Measurements from ENCODE around the gene CEBPZOS. TPM values are rescaled to one million over a fixed set of nuclear protein-coding genes. Genes with fewer than 3 reads are reported as not detected.

CEBPZOS gene
- total RNA-seq, 1 experiment from 2014 or later: 61.8 TPM

GRCh38 chr2:37198681-37199065 is 2.4 kb downstream of the CEBPZOS start:
- ChIA-PET CTCF (no interaction called here), POLR2A (ENCODE audit: low non-redundant PET) (no interaction called here)
- no peak overlapping the region for H3K27ac ChIP-seq (ENCODE audit: low read depth, low read length, poor library complexity, severe bottlenecking)
- BruUV-seq (replicated peaks): no TSS peak
- H3K36me3 ChIP-seq (ENCODE audit: insufficient read depth, low read length, poor library complexity, severe bottlenecking): peaks cover 27% of the 10 kb centered on the region
- intact Hi-C loops (cut with micrococcal nuclease; ENCODE audit: unreplicated experiment): no loop called here
- peaks cover 4% of the 10 kb centered on the region for H3K4me1 ChIP-seq (ENCODE audit: insufficient read depth, low read length, poor library complexity, severe bottlenecking)
- no peak for DNase-seq (ENCODE audit: low spot score)
- H3K9me3 ChIP-seq (ENCODE audit: low read depth, low read length, poor library complexity, severe bottlenecking): peaks cover 8% of the 10 kb centered on the region
- TF ChIP-seq EZH2 (IDR thresholded peaks at IDR 0.05; ENCODE audit: borderline replicate concordance, low read depth, low read length, poor library complexity, severe bottlenecking): no peak
- no peak for TF ChIP-seq CTCF (conservative IDR thresholded peaks at IDR 0.05; ENCODE audit: low read depth, low read length)
- no peaks in the 10 kb centered on the region for H3K27me3 ChIP-seq (replicated peaks; ENCODE audit: insufficient read depth, low read depth, low read length, poor library complexity)
- no peak overlapping the region for H3K4me3 ChIP-seq (ENCODE audit: low read depth, low read length, poor library complexity, severe bottlenecking)

GRCh38 chr2:37201208-37201607 is 4.9 kb downstream of the CEBPZOS start:
- intact Hi-C loops (cut with micrococcal nuclease; ENCODE audit: unreplicated experiment): no loop called here
- H3K27me3 ChIP-seq (replicated peaks; ENCODE audit: insufficient read depth, low read depth, low read length, poor library complexity): no peaks in the 10 kb centered on the region
- H3K27ac ChIP-seq (ENCODE audit: low read depth, low read length, poor library complexity, severe bottlenecking): no peak overlapping the region
- ChIA-PET POLR2A (ENCODE audit: low non-redundant PET) (interaction anchor here (0.7 kb wide), 1 partner anchor 23 kb away, joined by 3 read pairs; no protein-coding TSS in a partner anchor), CTCF (no interaction called here)
- H3K9me3 ChIP-seq (ENCODE audit: low read depth, low read length, poor library complexity, severe bottlenecking): peaks cover 24% of the 10 kb centered on the region
- no TSS peak for BruUV-seq (replicated peaks)
- H3K4me3 ChIP-seq (ENCODE audit: low read depth, low read length, poor library complexity, severe bottlenecking): no peak overlapping the region
- H3K4me1 ChIP-seq (ENCODE audit: insufficient read depth, low read length, poor library complexity, severe bottlenecking): peaks cover 4% of the 10 kb centered on the region
- no peak for TF ChIP-seq CTCF (conservative IDR thresholded peaks at IDR 0.05; ENCODE audit: low read depth, low read length)
- no peak for TF ChIP-seq EZH2 (IDR thresholded peaks at IDR 0.05; ENCODE audit: borderline replicate concordance, low read depth, low read length, poor library complexity, severe bottlenecking)
- no peak for DNase-seq (ENCODE audit: low spot score)
- peaks cover 52% of the 10 kb centered on the region for H3K36me3 ChIP-seq (ENCODE audit: insufficient read depth, low read length, poor library complexity, severe bottlenecking)

GRCh38 chr2:37201766-37202165 is 5.5 kb downstream of the CEBPZOS start:
- H3K27me3 ChIP-seq (replicated peaks; ENCODE audit: insufficient read depth, low read depth, low read length, poor library complexity): no peaks in the 10 kb centered on the region
- H3K4me1 ChIP-seq (ENCODE audit: insufficient read depth, low read length, poor library complexity, severe bottlenecking): peaks cover 4% of the 10 kb centered on the region
- CTCF ChIA-PET: no interaction called here
- TF ChIP-seq EZH2 (IDR thresholded peaks at IDR 0.05; ENCODE audit: borderline replicate concordance, low read depth, low read length, poor library complexity, severe bottlenecking) (no peak), CTCF (conservative IDR thresholded peaks at IDR 0.05; ENCODE audit: low read depth, low read length) (no peak)
- intact Hi-C loops (cut with micrococcal nuclease; ENCODE audit: unreplicated experiment): no loop called here
- peaks cover 57% of the 10 kb centered on the region for H3K36me3 ChIP-seq (ENCODE audit: insufficient read depth, low read length, poor library complexity, severe bottlenecking)
- BruUV-seq (replicated peaks): no TSS peak
- peaks cover 29% of the 10 kb centered on the region for H3K9me3 ChIP-seq (ENCODE audit: low read depth, low read length, poor library complexity, severe bottlenecking)
- H3K4me3 ChIP-seq (ENCODE audit: low read depth, low read length, poor library complexity, severe bottlenecking): no peak overlapping the region
- POLR2A ChIA-PET (ENCODE audit: low non-redundant PET): interaction anchor here (0.7 kb wide), 1 partner anchor 23 kb away, joined by 3 read pairs; no protein-coding TSS in a partner anchor
- no peak for DNase-seq (ENCODE audit: low spot score)
- no peak overlapping the region for H3K27ac ChIP-seq (ENCODE audit: low read depth, low read length, poor library complexity, severe bottlenecking)

All from A673 (cell line).